GM18505 (cell line): ENCODE results near the gene FFAR3.
"Not testable (repeated sequence)": the region's sequence is repeated elsewhere in the genome, so short reads cannot be mapped to it uniquely, and the experiment has no call there.

Source experiments
- ATAC-seq: cut with Tn5 transposase; IDR thresholded peaks from one replicate; pipeline ENCODE4 v1.9.1; 2021; ENCODE audit not compliant: unreplicated experiment
- POLR2A ChIP-seq: IDR thresholded peaks from 4 replicates; pipeline ENCODE4 v1.6.1; 2011; ENCODE audit warnings: borderline replicate concordance; ENCODE audit not compliant: insufficient read depth, insufficient read length; ENCODE audit errors: extremely low read depth

FFAR3 gene

DNA sequence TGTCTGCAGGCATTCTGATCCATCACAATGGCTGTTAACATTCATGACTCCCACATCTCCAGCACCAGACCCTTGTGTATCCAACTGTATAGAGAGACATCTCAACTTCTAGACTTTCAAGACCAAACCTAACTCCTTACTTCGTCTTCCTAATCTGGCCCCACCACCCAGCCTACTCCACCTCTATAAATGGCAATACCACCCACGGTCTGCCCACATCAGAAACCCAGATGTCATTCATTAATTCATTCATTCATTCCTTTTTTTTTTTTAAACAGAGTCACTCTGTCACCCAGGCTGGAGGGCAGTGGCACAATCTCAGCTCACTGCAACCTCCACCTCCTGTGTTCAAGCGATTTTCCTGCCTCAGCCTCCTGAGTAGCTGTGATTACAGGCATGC is 23.1 kb downstream of the FFAR3 start:
- ATAC-seq = no peak
- TF ChIP-seq POLR2A = no peak

DNA sequence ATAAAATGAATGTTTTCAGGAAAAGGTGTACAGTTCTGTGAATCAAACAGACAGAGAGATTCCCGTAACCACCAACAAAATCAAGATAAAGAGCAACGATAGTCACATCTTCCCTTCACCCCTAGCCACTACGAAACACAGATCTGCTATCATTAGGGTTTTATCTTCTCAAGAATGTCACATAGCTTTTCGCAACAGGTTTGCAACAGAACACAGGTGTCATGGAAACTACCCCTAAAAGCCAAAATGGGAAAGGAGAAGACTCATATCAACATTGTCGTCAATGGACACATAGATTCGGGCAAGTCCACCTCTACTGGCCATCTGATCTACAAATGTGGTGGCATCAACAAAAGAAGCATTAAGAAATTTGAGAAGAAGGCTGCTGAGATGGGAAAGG is 23.7 kb downstream of the FFAR3 start:
- no peak for ATAC-seq
- no peak for TF ChIP-seq POLR2A

DNA sequence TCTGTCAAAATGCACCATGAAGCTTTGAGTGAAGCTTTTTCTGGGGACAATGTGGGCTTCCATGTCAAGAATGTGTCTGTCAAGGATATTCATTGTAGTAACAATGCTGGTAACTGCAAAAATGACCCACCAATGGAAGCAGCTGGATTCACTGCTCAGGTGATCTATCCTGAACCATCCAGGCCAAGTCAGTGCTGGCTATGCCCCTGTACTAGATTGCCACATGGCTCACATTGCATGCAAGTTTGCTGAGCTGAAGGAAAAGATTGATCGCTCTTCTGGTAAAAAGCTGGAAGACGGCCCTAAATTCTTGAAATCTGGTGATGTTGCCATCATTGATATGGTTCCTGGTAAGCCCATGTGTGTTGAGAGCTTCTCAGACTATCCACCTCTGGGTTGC is 25.3 kb downstream of the FFAR3 start:
- ATAC-seq = no peak
- TF ChIP-seq POLR2A = no peak

- no peak for TF ChIP-seq POLR2A
- ATAC-seq = no peak
Measured at GRCh38 chr19:35388277-35389054, 30.2 kb downstream of the FFAR3 start.

GRCh38 chr19:35389192-35389861 is 31.1 kb downstream of the FFAR3 start:
- TF ChIP-seq POLR2A = no peak
- no peak for ATAC-seq

- no peak for TF ChIP-seq POLR2A
- ATAC-seq = no peak
Measured at GRCh38 chr19:35392742-35393715, 34.8 kb downstream of the FFAR3 start.

- ATAC-seq = no peak
- TF ChIP-seq POLR2A = no peak
Measured at GRCh38 chr19:35395382-35396199, 37.3 kb downstream of the FFAR3 start.

DNA sequence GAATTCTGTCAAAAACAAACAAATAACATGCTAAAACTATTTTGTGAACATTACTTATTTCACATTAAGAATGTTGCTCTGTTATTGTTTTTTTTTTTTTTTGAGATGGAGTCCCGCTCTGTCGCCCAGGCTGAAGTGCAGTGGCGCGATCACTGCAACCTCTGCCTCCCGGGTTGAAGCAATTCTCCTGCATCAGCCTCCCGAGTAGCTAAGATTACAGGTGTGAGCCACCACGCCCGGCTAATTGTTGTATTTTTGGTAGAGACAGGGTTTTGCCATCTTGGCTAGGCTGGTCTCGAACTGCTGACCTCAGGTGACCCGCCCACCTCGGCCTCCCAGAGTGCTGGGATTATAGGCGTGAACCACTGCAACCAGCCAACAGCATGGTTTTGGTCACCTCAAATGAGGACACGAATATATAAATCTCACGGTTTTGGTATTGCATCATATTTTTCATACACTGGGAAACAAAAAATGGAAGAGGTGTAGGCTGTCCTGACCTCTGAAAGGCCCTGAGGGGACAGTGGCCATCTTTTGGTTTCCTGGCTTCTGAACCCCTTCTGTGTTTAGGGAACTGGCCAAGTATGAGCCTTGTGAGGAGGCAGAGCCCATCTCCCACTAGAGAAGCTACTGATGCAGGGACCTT is 38.1 kb downstream of the FFAR3 start:
- no peak for ATAC-seq
- no peak for TF ChIP-seq POLR2A

- ATAC-seq = no peak
- no peak for TF ChIP-seq POLR2A
Measured at GRCh38 chr19:35397064-35397463, 38.8 kb downstream of the FFAR3 start.

DNA sequence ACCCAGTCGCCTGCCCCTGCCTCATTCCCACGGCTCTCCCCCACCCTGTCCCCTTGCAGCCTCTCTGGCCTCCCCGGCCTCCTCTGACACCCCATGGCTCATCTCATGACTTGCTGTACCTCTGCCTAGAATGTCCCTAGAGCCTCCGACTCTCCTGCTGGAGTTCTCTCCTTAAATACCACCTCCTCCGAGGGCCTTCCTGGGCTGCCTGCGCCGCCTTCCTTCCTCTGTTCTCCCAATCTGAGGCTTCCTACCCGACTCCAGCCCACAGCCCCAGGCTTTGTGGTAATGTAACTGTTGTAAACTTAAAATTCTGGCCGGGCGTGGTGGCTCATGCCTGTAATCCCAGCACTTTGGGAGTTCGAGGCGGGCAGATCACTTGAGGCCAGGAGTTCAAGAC is 40.3 kb downstream of the FFAR3 start:
- ATAC-seq = no peak
- TF ChIP-seq POLR2A = no peak

GRCh38 chr19:35399231-35399630 is 41.0 kb downstream of the FFAR3 start:
- ATAC-seq = no peak
- no peak for TF ChIP-seq POLR2A

GRCh38 chr19:35399948-35400772 is 41.9 kb downstream of the FFAR3 start:
- ATAC-seq = no peak
- TF ChIP-seq POLR2A = no peak

- no peak for ATAC-seq
- no peak for TF ChIP-seq POLR2A
Measured at GRCh38 chr19:35400773-35401100, 42.5 kb downstream of the FFAR3 start.

DNA sequence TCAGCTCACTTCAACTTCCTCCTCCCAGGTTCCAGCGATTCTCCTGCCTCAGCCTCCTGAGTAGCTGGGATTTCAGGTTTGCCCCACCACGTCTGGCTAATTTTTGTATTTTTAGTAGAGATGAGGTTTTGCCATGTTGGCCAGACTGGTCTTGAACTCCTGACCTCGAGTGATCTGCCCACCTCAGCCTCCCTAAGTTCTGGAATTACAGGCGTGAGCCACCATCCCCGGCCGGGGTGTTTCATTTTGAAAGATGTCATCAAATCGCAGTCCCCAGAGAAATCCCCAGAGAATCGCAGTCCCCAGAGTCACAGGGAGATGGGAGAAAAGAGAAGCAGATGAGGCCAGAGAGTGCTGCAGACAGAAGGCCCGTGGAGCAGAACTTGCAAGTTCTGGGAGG is 43.2 kb downstream of the FFAR3 start:
- not testable (repeated sequence) for ATAC-seq
